HuH-7.5 (cell line): ENCODE data around the gene ATP9B.

ENCODE experiments used
- DNase-seq: peaks from one replicate; pipeline ENCODE4 v3.0.0; 2011; ENCODE audit warnings: low spot score

ATP9B gene

DNA sequence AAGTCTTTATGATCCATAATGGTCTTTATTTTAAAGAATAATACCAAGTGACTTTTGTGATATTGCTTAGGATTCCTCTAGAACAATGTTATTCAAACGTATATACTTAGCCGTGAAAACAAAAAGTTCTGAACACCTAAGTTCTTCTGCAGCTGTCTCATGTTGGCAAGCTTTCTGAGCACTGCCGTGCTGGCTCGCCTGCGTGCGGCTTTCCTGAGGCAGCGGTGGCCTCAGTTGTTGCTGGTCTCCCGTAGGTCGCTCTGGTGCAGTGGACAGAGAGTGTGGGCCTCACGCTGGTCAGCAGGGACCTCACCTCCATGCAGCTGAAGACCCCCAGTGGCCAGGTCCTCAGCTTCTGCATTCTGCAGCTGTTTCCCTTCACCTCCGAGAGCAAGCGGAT lies 259.7 kb downstream of the ATP9B start:
- no peak for DNase-seq

DNA sequence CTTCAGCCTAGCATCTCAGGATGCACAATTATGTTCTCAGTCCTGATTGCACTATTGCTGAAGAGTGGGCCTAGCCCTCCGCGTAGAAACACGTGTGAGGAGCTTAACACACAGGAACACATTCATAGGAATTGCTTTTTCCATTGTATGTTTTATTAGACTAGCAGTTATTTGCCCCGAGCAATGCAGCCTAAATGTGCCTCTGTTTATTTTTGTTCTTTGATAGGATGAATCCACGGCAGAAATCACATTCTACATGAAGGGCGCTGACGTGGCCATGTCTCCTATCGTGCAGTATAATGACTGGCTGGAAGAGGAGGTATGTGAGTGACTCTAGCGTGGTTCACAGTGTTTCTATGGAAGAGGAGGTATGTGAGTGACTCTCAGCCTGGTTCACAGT lies 260.6 kb downstream of the ATP9B start:
- no peak for DNase-seq

DNA sequence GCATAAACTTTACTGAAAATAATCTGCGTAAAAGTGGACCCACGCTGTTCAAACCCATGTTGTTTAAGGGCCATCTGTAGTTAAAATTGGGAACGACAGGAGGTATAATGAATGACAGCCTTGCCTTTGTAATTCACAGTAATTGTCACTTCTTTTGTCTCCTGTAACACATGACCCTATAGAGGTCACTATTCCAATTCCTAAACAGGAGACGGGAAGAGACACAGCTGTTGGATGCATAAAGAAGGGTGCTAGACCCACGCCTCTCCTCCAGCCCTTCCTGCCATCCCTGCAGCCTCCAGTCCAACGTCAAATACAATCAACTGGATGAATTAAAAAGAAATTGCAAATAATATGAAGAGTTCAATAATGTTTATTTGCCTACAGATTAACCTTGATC lies 263.5 kb downstream of the ATP9B start:
- no peak for DNase-seq

DNA sequence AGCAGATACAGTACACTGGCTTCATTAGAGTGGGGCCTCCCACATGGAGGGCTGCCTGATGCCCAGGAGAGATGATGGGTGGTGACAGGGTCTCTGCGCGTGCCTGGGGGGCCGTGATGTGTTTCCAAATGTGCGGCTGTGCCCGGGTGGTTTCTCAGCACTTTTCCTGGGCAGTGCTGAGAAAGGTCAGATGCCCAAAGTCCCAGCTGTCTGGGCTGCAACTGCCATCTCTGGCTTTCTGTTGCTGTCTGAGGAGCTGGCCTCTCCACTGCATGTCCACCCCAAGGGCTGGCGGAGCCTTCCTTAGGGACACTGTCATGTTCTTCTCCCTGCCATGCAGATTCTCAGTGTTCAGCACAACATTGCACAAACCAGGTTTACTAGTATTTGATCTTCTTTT lies 263.9 kb downstream of the ATP9B start:
- DNase-seq = no peak

DNA sequence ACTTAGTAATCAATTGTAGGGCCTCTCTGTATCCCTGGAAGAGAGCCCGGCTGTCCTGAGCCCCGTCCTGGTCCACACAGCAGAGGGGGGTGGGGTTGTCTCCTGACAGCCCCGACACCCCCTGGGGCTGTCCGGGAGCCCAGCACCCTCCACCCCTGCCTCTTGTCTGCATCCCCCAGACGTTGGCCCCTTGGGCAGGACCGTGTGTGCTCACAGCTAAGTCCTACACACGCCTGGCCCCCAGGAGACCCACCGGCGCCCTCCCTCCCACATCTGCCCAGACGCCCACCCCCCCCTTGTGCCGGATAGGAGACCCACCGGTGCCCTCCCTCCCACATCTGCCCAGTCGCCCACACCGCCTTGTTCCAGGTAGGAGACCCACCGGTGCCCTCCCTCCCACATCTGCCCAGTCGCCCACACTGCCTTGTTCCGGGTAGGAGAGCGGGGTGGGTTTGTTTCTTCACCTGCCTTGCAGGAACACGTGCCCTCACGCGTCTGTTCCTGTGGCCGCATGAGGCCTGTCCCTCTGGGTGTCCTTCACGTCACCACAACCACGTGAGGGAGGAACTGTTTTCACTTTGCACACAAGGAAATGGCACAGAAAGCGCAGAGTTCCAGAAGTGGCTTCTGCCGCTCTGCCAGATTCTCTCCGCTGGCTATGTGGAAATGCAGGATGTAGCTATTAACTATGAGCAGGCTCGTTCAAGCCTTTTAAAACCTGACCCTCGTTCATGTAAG lies 265.5 kb downstream of the ATP9B start:
- DNase-seq = no peak

DNA sequence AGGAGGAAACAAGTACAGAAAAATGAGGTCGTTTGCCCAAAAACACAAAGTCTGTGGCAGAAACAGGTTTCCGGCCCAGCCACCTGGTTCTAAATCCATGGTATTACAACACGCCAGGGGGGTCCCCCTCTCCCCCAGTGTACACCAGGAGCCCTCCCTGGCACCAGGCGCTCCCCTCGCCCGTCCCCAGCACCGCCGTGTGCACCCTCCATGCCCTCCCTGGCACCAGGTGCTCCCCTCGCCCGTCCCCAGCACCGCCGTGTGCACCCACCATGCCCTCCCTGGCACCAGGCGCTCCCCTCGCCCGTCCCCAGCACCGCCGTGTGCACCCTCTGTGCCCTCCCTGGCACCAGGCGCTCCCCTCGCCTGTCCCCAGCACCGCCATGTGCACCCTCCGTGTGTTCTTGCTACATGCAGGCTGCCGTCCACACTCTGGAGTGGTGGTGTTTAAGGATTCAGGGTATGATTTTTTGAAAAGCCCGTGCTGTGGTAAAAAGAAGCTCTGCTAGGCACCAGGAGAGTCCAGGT lies 266.7 kb downstream of the ATP9B start:
- DNase-seq = no peak

DNA sequence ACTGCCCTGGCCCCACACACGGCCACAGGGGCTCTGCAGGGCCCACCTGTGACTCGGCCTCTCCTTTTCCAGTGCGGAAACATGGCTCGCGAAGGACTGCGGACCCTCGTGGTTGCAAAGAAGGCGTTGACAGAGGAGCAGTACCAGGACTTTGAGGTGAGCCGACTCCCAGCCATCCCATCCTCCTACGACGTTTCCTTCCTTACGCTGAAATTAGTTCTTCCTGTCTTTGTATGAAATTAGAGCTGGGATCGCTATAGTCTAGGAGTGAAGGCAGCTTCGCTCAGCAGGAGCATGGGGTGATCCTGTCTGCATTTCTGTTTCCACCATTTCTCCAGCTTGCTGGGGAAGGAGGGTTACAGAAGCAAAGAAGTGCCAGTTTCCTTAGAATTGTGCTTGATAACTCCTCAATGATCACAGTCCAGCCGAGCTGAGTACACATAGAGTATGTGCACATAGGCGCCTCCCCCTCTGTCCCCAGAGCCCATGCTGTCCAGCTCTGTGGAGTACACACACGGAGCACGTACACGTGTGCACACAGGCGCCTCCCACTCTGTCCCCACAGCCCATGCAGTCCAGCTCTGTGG lies 267.5 kb downstream of the ATP9B start:
- no peak for DNase-seq

DNA sequence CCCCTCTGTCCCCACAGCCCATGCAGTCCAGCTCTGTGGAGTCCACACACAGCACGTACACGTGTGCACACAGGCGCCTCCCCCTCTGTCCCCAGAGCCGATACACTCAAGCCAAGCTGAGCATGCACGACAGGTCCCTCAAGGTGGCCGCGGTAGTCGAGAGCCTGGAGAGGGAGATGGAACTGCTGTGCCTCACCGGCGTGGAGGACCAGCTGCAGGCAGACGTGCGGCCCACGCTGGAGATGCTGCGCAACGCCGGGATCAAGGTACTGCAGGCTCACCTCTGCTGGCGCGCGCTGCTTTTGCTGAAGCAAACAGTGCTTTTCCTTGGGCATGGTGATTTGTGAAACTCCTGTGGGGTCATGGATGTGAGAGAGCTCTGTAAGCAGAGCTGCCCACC lies 268.0 kb downstream of the ATP9B start:
- DNase-seq = no peak

DNA sequence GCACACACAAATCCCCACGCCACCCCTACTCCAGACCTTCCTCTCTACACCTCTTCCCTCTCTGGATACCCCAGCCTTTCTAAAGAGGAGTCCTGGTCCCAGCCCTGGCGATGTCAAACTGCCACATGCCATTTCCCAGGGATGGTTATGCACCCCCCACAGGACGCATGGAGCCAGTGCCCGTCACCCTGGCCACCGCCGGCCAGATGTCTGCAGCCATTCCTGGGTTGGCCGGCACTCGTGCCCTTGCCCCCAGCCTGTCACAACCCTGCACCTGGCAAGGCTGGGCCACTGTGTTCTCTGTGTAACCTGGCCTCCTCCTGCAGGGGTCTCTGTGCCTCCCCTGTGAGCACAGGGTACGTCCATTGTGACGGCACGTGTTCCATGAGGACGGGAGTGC lies 268.4 kb downstream of the ATP9B start:
- DNase-seq = no peak

DNA sequence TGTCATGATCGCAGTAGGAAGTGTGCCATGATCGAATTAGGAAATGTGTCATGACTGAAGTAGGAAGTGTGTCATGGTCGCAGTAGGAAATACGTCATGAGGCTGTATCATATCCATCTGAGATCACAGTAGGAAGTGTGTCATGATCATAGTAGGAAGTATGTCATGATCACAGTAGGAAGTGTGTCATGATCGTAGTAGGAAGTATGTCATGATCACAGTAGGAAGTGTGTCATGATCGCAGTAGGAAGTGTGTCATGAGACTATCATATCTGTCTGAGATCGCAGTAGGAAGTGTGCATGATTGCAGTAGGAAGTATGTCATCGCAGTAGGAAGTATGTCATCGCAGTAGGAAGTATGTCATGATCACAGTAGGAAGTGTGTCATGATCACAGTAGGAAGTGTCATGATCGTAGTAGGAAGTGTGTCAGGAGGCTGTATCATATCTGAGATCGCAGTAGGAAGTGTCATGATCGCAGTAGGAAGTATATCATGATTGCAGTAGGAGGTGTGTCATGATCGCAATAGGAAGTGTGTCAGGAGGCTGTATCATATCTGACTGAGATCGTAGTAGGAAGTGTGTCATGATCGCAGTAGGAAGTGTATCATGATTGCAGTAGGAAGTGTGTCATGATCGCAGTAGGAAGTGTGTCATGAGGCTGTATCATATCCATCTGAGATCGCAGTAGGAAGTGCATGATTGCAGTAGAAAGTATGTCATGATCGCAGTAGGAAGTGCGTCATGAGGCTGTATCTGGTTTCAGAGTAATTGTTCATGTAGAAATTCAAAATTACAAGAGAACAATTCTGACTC lies 270.1 kb downstream of the ATP9B start:
- no peak for DNase-seq

DNA sequence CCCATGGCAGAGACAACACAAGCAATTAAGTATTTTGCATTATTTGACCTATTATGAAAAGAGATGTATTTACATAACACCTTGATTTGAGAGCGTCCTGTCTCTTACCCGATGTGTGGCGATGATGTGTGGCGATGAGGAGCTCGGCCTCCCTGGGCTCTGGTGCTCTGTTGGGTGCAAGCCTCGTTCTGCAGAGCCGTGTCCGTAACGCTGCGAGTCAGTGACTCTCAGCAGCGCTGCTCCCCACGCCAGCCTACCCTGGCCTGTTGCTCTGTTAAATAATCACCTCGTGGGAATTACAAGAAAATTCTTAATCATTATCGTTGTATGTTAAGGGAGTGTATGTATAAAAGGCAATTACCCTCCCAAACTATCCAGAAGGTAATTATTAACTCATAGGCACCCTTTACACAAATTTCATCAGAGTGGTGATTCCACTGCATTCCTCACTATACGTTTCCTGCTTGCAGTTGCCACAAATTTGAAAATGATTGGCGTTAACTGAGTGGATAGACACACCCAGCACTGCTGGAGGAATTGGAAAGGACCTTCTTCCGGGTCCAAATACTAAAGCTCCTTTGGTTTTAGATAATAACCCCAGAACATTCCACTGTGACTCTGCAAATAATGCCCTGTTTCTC lies 274.5 kb downstream of the ATP9B start:
- DNase-seq = peak; percentile 61

DNA sequence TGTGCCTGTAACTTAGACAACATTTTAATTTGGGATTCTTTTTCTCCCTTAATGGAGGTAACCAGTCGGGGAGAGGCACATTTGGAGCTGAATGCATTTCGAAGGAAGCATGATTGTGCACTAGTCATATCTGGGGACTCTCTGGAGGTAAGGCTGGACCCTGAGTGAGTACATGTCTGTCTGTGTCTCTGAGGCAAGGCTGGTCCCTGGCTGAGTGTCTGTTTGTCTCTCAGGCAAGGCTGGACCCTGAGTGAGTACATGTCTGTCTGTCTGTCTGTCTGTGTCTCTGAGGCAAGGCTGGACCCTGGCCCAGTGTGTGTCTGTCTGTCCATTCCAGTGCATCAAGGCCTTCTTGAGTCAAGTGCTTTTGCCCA lies 275.0 kb downstream of the ATP9B start:
- no peak for DNase-seq

DNA sequence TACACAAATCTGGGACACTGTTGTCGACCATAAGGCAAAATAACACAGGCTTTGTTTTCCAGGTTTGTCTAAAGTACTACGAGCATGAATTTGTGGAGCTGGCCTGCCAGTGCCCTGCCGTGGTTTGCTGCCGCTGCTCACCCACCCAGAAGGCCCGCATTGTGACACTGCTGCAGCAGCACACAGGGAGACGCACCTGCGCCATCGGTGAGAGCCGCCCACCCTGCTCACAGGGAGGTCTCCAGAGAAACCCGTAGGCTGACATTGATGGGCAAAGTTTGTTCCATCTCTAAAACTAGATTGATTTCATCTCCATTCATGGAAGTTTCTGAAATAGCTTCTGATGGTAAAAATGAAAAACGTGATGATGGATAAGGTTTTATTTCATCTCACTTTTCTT lies 276.2 kb downstream of the ATP9B start:
- DNase-seq = no peak

DNA sequence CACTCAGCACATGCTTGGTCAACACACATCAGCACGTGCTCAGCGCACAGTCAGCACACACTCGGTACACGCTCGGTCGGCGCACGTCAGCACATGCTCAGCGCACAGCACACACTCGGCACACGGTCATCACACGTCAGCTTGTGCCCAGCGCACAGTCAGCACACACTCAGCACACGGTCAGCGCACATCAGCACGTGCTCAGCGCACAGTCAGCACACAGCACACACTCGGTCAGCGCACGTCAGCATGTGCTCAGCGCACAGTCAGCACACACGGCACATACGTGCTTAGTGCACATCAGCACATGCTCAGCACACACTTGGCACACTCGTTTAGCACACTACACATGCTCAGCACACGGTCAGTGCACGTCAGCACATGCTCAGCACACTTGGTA lies 276.8 kb downstream of the ATP9B start:
- no peak for DNase-seq

DNA sequence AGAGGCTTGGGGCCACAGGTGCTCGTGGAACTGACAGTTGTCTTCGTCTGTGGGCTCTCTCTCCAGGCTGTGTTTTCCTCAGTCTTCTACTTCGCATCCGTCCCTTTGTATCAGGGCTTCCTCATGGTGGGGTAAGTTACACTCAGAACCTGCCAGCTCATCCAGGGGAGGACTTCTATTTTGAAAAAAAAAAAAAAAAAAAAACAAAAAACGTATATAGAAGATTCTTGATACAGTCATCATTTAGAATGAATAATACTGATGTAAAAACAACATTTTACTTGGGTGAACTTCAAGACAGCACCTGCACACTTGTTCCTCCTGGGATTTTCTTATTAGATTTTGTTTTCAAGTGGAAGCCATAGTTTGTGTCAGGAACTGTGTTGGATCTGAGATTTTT lies 278.9 kb downstream of the ATP9B start:
- DNase-seq = no peak

DNA sequence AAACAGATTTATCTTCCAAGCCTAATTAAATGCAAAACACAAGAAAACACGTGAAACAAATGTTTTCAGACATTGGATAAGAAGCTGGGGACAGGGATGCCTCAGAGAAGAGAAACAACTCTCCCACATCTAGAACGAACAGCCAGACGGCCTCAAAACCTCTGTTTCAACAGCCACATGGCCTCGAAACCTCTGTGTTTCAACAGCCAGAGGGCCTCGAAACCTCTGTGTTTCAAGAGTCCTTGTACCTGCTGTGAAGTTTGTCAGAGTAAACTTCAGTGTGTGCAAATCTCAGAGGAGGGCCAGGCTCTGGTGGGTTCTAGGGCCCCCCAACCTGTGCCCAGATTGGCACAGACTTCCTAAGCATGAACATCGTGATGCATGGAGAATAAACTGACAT lies 283.2 kb downstream of the ATP9B start:
- no peak for DNase-seq

DNA sequence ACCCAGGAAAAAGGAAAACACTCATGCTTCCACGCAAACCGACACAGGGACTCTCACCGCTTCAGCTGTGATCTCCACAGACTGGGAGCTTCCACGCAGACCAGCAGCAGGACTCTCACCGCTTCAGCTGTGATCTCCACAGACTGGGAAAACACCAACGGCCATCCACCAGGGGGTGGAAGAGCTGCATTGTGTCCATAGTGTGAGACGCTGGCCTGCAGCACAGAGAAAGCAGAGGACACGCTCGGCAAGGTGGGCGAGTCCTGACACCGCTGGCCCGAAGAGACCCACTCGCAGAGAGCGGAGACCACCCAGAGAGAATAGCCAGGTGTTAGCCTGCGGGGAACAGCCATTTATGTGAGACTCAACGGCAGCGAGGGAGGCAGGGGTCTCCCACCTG lies 284.1 kb downstream of the ATP9B start:
- no peak for DNase-seq

DNA sequence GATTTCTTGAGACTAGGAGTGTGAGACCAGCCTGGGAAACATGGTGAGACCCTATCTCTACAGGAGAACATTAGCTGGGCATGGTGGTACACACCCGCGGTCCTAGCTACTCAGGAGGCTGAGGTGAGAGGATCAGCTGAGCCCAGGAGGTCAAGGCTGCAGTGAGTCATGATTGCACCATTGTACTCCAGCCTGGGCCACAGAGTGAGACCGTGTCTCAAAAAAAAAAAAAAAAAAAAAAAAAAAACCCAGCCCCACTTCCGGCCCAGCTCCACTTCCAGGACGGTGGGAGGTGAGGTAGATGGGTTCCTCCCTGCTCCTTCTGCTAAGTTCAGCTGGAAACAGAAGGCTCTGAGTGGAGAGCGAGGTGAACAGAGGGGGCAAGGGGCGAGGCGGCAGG lies 285.2 kb downstream of the ATP9B start:
- DNase-seq = no peak

DNA sequence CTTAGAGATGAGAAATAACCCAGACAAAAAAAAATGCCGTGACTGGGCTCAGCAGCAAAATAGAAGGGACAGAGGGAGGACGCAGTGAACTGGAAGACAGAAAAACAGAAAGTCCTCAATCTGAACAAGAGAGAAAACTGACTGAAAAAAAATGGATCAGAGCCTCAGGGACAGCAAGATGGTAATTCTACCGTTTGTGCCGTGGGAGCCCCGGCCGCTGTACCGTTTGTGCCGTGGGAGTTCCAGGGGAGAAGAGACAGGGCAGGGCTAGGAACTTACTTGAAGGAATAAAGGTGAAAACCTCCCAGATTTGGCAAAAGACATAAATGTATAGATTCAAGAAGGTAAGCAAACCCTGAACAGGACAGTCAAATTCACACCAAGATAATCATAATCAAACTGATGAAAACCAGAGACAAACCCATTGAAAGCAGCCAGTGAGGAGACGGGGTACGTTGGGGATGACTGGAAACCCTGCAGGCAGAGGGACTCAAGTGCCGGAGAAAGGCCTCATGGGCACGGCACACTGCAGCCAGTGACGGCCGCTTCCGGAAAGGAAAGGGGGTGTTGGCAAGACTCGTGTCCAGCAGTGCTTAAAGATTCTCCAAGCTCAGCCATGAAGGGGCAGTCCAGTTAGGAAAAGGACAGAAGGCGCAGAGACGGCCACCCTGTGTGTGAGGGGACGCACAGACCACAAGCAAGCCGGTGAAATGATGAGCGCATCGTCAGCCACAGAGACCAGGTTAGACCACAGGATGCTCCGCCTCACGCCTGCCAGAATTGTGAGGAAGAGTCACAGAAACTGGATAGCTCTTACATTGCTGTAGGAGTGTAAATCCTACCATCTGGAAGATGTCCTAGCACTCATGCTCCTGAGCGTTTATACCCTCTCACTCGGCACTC lies 286.5 kb downstream of the ATP9B start:
- no peak for DNase-seq

DNA sequence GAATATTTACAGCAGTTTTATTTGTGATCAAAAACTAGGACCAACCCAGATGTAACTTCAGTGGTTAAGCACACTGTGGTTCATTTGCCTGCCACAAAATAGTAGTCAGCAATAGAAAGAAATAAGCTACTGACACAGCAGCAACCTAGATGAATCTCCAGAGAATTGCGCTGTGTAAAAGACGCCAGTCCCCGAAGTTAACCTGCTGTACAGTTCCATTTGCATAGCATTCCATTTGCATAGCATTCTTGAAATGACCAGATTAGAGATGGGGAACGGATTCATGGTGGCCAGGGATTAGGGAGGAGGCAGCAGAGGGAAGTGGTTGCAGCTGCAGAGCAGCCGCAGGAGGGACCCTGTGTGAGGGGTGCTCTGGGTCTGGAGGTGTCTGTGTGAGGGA lies 287.2 kb downstream of the ATP9B start:
- DNase-seq = no peak

DNA sequence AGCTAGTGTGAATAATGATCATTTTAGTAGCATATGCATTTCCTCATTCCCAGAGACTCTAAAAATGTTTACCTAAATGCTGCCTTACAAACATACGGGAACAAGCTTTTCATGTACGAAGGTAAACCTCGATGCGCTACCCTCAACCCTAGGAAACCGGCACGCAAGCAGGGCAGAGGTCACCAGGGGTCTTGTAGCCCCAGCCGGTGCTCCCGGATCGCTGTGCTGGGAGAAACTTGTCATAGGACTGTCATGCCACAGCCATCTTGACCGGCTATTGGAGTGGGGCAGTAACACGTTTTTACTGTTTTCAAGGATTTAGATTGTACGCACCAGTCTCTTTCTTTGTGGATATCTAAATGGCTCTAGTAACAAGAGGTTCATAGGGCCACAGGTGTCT lies 291.7 kb downstream of the ATP9B start:
- DNase-seq = no peak
